Epithelial cell of umbilical artery (primary cell): Measurements from ENCODE around the gene MRPL51. TPM values are rescaled to one million over a fixed set of nuclear protein-coding genes. Genes with fewer than 3 reads are reported as not detected.

Source experiments
- total RNA-seq: library from RNA; depleted of rRNA; stranded (reverse); fragments of >200 nt; gene quantifications from 2 replicates; pipeline ENCODE4 v1.2.3, GENCODE V29; 2014

MRPL51 gene
- 109 and 117 TPM in 2 replicates for total RNA-seq

GRCh38 chr12:6492838-6493496 is at the start of gene MRPL51:
Gene MRPL51, minus strand, starts transcription at chr12:6493262. Its CDS starts 126 bp downstream, at chr12:6493136.

GRCh38 chr12:6533923-6534694 is 41.0 kb upstream of the MRPL51 start, which contains the start of gene GAPDH:
Gene GAPDH, plus strand, starts transcription at chr12:6534517. Its CDS starts 316 bp downstream, at chr12:6534833.

GRCh38 chr12:6493497-6494257 is 615 bp upstream of the MRPL51 start, which contains the start of gene NCAPD2:
Gene NCAPD2, plus strand, starts transcription at chr12:6494102. Its CDS starts 997 bp downstream, at chr12:6495099.

GRCh38 chr12:6470375-6471163 is 22.5 kb downstream of the MRPL51 start, which contains the start of gene VAMP1:
Gene VAMP1, minus strand, starts transcription at chr12:6470677. Its CDS starts 146 bp downstream, at chr12:6470531.

GRCh38 chr12:6451348-6452244 is 41.5 kb downstream of the MRPL51 start, which contains the start of gene TAPBPL:
Gene TAPBPL, plus strand, starts transcription at chr12:6452042. Its CDS starts 207 bp downstream, at chr12:6452249.

GRCh38 chr12:6444704-6445688 is 48.1 kb downstream of the MRPL51 start, which contains the start of gene CD27:
Gene CD27, plus strand, starts transcription at chr12:6444955. Its CDS starts 141 bp downstream, at chr12:6445096.

Other genes with a start within 250 kb of the MRPL51 start
- not detected in 2 replicates for gene PLEKHG6, start 182.6 kb downstream of the MRPL51 start, total RNA-seq
- gene TNFRSF1A, start 151.2 kb downstream of the MRPL51 start, total RNA-seq = 36.5 and 44.5 TPM in 2 replicates
- gene SCNN1A, start 117.7 kb downstream of the MRPL51 start, total RNA-seq = under 0.01 TPM in 1 of 2 replicates, not detected in the other
- 25.7 and 32.7 TPM in 2 replicates for gene LTBR, start 109.1 kb downstream of the MRPL51 start, total RNA-seq
- gene CD27, start 48.3 kb downstream of the MRPL51 start, total RNA-seq = not detected in 2 replicates
- gene TAPBPL, start 41.2 kb downstream of the MRPL51 start, total RNA-seq = 3.9 and 6.8 TPM in 2 replicates
- 2.3 and 2.7 TPM in 2 replicates for gene VAMP1, start 22.6 kb downstream of the MRPL51 start, total RNA-seq
- gene NCAPD2, start 840 bp upstream of the MRPL51 start, total RNA-seq = 44.8 and 62.3 TPM in 2 replicates
- 4,775 and 7,237 TPM in 2 replicates for gene GAPDH, start 41.3 kb upstream of the MRPL51 start, total RNA-seq
- gene IFFO1, start 62.8 kb upstream of the MRPL51 start, total RNA-seq = 7.6 and 7.8 TPM in 2 replicates
- gene NOP2, start 75.0 kb upstream of the MRPL51 start, total RNA-seq = 21.4 and 33.9 TPM in 2 replicates
- gene CHD4, start 114.1 kb upstream of the MRPL51 start, total RNA-seq = 143 and 200 TPM in 2 replicates
- gene LPAR5, start 142.7 kb upstream of the MRPL51 start, total RNA-seq = not detected in 2 replicates
- 0.32 and 0.46 TPM in 2 replicates for gene ACRBP, start 154.2 kb upstream of the MRPL51 start, total RNA-seq
- gene ING4, start 169.9 kb upstream of the MRPL51 start, total RNA-seq = 36.7 and 52.1 TPM in 2 replicates
- 7.1 and 8.8 TPM in 2 replicates for gene ZNF384, start 196.1 kb upstream of the MRPL51 start, total RNA-seq
- gene PIANP, start 207.6 kb upstream of the MRPL51 start, total RNA-seq = under 0.01 TPM in 1 of 2 replicates, not detected in the other
- 32.2 and 33.4 TPM in 2 replicates for gene COPS7A, start 230.8 kb upstream of the MRPL51 start, total RNA-seq